ENCODE results near the gene VDAC1. TPM values are rescaled to one million over a fixed set of nuclear protein-coding genes. Genes with fewer than 3 reads are reported as not detected.
"Not testable (repeated sequence)": the region's sequence is repeated elsewhere in the genome, so short reads cannot be mapped to it uniquely, and the experiment has no call there.

The VDAC1 gene
- total RNA-seq, 4 donors from 2014 or later, result 151 to 220 (median 188) TPM

DNA sequence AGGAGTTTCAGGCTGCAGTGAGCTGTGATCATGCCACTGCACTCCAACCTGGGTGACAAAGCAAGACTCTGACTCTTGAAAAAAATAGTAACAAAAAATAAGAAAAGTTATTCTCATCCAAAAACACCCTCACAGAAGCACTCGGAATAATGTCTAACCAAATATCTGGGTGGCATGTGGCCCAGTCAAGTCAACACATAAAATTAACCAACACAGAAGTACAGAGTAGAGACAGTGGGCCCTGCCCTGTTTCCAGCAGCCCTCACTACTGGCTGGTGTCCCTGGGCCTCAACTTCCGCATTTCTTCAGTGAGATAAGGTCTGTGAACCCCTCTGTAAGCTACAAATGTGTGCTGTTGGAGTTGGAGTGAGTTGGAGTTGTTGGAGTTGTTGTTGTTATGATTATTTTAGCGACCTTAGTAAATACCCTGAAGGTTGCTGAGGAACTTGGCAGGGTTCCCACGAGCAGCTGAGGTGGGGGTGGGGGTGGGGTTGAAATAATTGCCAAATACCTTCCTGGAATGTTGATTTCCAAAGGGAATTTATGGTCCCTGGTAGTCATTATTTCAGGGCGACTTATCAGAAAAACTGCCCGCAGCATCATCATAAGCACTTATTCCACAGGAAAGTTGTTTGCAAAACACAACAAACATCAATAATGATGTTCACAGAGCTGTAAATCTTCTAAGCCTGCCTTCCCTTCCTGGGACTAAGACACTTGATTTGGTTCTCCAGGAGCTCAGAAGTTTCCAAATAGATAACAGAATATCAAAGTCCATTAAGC is 66.5 kb downstream of the VDAC1 start:
- intact Hi-C loops (cut with DNase I), result no loop called here
- TF ChIP-seq POLR2A (IDR thresholded peaks at IDR 0.05), result no peak
- TF ChIP-seq, protein P1, sequence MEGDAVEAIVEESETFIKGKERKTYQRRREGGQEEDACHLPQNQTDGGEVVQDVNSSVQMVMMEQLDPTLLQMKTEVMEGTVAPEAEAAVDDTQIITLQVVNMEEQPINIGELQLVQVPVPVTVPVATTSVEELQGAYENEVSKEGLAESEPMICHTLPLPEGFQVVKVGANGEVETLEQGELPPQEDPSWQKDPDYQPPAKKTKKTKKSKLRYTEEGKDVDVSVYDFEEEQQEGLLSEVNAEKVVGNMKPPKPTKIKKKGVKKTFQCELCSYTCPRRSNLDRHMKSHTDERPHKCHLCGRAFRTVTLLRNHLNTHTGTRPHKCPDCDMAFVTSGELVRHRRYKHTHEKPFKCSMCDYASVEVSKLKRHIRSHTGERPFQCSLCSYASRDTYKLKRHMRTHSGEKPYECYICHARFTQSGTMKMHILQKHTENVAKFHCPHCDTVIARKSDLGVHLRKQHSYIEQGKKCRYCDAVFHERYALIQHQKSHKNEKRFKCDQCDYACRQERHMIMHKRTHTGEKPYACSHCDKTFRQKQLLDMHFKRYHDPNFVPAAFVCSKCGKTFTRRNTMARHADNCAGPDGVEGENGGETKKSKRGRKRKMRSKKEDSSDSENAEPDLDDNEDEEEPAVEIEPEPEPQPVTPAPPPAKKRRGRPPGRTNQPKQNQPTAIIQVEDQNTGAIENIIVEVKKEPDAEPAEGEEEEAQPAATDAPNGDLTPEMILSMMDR (IDR thresholded peaks at IDR 0.05), result no peak
- H3K27ac ChIP-seq, result no peak overlapping the region

DNA sequence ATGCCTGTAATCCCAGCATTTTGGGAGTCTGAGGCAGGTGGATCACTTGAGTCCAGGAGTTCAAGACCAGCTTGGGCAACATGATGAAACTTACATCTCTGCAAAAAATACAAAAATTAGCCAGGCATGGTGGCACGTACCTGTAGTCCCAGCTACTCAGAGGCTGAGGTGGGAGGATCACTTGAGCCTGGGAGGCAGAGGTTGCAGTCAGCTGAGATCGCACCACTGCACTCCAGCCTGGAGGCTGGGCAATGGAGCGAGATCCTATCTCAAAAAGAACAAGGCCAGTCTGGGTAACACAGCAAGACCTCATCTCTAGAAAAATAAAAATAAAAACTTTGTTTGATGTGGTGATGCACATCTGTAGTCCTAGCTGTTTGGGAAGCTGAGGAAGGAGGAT is 67.1 kb downstream of the VDAC1 start:
- H3K27me3 ChIP-seq; H3K4me3 ChIP-seq; H3K27ac ChIP-seq; intact Hi-C loops (cut with DNase I); DNase-seq; H3K9me3 ChIP-seq; H3K4me1 ChIP-seq; H3K36me3 ChIP-seq: not testable (repeated sequence)
- 93 to 95% methylated on average over 3 of the region's 3 CpGs for WGBS, 2 donors

More for the DNA sequence above, 66.5 kb downstream of the VDAC1 start:
- no peaks in the 10 kb centered on the region for H3K36me3 ChIP-seq
- no peak for DNase-seq
- H3K4me3 ChIP-seq, result no peak overlapping the region
- peaks cover 0 to 9% (median 0%) of the 10 kb centered on the region in 3 donors for H3K4me1 ChIP-seq
- no peaks in the 10 kb centered on the region for H3K9me3 ChIP-seq
- 60 to 67% methylated on average over 6 of the region's 6 CpGs for WGBS, 2 donors
- H3K27me3 ChIP-seq, result no peaks in the 10 kb centered on the region

DNA sequence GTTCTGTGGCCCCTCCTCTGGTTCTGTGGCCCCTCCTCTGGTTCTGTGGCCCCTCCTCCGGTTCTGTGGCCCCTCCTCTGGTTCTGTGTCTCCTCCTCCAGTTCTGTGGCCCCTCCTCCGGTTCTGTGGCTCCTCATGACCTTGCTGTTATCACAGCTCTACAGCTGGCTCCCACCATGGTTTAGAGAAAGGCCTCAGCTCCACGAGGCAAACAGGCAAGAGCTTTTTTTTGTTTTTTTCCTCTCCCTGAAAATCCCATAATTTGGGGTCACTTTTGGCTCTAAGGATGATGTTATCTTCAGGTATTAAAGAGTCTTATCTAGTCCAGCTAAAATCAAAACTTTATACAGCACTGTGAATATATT is 68.1 kb downstream of the VDAC1 start:
- intact Hi-C loops (cut with DNase I), result no loop called here
- WGBS, 2 donors, result 71 to 84% methylated on average over 2 to 3 of the region's 3 CpGs
- Histone ChIP-seq H3K4me3 (no peak overlapping the region), H3K27ac (no peak overlapping the region), H3K4me1 (peaks cover 0 to 3% (median 0%) of the 10 kb centered on the region in 3 donors), H3K36me3 (no peaks in the 10 kb centered on the region), H3K9me3 (no peaks in the 10 kb centered on the region), H3K27me3 (no peaks in the 10 kb centered on the region)
- TF ChIP-seq, protein P1 (IDR thresholded peaks at IDR 0.05), result no peak
- no peak for TF ChIP-seq POLR2A (IDR thresholded peaks at IDR 0.05)
- DNase-seq, result no peak

DNA sequence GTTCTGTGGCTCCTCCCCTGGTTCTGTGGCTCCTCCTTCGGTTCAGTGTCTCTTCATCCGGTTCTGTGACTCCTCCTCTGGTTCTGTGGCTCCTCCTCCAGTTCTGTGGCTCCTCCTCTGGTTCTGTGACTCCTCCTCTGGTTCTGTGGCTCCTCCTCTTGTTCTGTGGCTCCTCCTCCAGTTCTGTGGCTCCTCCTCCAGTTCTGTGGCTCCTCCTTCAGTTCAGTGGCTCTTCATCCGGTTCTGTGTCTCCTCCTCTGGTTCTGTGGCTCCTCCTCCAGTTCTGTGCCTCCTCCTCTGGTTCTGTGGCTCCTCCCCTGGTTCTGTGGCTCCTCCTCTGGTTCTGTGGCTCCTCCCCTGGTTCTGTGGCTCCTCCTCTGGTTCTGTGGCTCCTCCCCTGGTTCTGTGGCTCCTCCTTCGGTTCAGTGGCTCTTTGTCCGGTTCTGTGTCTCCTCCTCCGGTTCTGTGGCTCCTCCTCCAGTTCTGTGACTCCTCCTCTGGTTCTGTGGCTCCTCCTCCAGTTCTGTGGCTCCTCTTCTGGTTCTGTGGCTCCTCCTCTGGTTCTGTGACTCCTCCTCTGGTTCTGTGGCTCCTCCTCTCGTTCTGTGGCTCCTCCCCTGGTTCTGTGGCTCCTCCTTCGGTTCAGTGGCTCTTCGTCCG is 68.7 kb downstream of the VDAC1 start:
- H3K27me3 ChIP-seq; H3K4me1 ChIP-seq; H3K9me3 ChIP-seq; DNase-seq; H3K27ac ChIP-seq; H3K36me3 ChIP-seq; intact Hi-C loops (cut with DNase I); H3K4me3 ChIP-seq: not testable (repeated sequence)
- WGBS, 2 donors, result 83 to 85% methylated on average over 10 of the region's 10 CpGs

DNA sequence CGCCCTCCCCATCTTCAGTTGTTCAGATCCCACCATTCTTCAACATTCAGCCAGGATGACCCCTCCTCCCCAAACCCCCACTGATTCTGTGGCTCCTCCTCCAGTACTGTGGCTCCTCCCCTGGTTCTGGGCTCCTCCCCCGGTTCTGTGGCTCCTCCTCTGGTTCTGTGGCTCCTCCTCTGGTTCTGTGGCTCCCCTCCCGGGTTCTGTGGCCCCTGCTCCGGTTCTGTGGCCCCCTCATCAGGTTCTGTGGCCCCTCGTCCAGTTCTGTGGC is 69.2 kb downstream of the VDAC1 start:
- no peak for TF ChIP-seq POLR2A (IDR thresholded peaks at IDR 0.05)
- TF ChIP-seq, protein P1 (IDR thresholded peaks at IDR 0.05), result no peak
- DNase-seq, result no peak
- Histone ChIP-seq H3K36me3 (no peaks in the 10 kb centered on the region), H3K4me3 (no peak overlapping the region), H3K27me3 (no peaks in the 10 kb centered on the region), H3K4me1 (peaks cover 0 to 3% (median 0%) of the 10 kb centered on the region in 3 donors), H3K27ac (no peak overlapping the region), H3K9me3 (no peaks in the 10 kb centered on the region)
- 70 to 77% methylated on average over 5 of the region's 5 CpGs for WGBS, 2 donors
- intact Hi-C loops (cut with DNase I), result no loop called here

DNA sequence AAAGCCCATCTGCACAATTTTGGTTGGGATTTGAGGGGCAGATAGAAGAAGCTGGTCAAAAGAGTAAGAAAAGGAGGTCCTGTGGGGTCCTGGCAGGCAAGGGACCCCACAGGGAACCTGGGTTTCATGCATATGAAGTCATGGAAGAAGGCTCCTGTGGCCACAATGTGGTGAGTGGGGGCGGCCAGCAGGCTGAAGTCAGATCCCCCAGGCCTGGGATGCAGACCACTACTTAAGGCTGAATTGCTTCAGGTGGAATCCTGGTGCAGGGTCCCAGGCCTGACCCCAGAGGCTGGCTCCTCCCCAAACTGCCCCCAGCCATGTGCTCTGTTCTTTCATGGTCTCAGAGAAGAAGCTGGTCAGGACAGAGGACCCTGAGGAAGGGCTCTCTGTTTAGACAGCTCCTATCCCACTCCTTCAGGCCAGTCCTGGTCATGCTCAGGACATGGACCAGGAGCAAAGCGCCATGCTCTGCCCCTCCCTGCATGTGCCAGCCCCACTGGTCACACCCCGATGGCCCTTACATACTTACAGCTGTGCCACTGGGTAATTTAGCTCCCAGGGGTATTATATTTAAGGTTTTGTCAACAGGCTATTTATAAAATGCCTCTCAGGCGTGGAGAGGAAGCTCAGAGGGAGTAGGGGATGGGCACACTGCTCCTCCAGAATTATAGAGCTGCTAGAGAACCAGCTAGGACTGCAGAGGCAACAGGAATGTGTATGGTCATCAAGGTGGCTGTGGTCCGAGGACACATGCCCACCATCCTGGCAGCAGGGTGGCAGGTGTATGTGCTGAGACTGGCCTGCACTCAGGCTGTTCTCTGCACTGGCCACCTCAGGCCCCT is 69.7 kb downstream of the VDAC1 start:
- DNase-seq, result no peak
- Histone ChIP-seq H3K4me3 (no peak overlapping the region), H3K36me3 (no peaks in the 10 kb centered on the region), H3K27me3 (no peaks in the 10 kb centered on the region), H3K9me3 (no peaks in the 10 kb centered on the region), H3K27ac (no peak overlapping the region), H3K4me1 (peaks cover 0 to 3% (median 0%) of the 10 kb centered on the region in 3 donors)
- 68 to 90% methylated on average over 2 to 5 of the region's 5 CpGs for WGBS, 2 donors
- TF ChIP-seq, protein P1 (IDR thresholded peaks at IDR 0.05), result no peak
- no peak for TF ChIP-seq POLR2A (IDR thresholded peaks at IDR 0.05)
- intact Hi-C loops (cut with DNase I), result no loop called here

Data from esophagus squamous epithelium (tissue), 5 donors.